Neutrophil (primary cell): ENCODE measurements around the gene RAPGEF2.
"Not testable (repeated sequence)": the region's sequence is repeated elsewhere in the genome, so short reads cannot be mapped to it uniquely, and the experiment has no call there.

Experiments used
- H3K27ac ChIP-seq: fragments of 200-600 bp; sonication (generic); 2 replicates; pipeline ENCODE4 v1.5.1; 2016; ENCODE audit warnings: mild to moderate bottlenecking, moderate library complexity
- H3K27me3 ChIP-seq: fragments of 200-600 bp; sonication (generic); 2 replicates; pipeline ENCODE4 v1.6.0; 2016; ENCODE audit warnings: mild to moderate bottlenecking
- H3K36me3 ChIP-seq: fragments of 200-600 bp; sonication (generic); 2 replicates; pipeline ENCODE4 v1.5.1; 2017
- H3K4me1 ChIP-seq, 2 experiments: fragments of 200-600 bp in 1 of 2; sonication (generic) in 1 of 2; 1 replicate in 1 of 2; 2 replicates in 1 of 2; pipeline versions ENCODE4 v1.5.1 to v1.6.1; 2013 to 2016; ENCODE audit warnings: low read depth in 1 of 2, low read length in 1 of 2, mild to moderate bottlenecking in 1 of 2, moderate library complexity in 1 of 2; ENCODE audit not compliant: control insufficient read depth in 1 of 2, insufficient read depth in 1 of 2
- H3K4me3 ChIP-seq, 2 experiments: fragments of 200-600 bp in 1 of 2; sonication (generic) in 1 of 2; 1 replicate in 1 of 2; 2 replicates in 1 of 2; pipeline ENCODE4 v1.5.1; 2013 to 2016; ENCODE audit warnings: low read depth in 1 of 2, low read length in 1 of 2, mild to moderate bottlenecking in 1 of 2, moderate library complexity in 1 of 2
- H3K9me3 ChIP-seq: fragments of 200-600 bp; sonication (generic); 2 replicates; pipeline ENCODE4 v1.5.1; 2016
- TF ChIP-seq, protein P1 (sequence below): fragments of 200-600 bp; sonication (generic); IDR thresholded peaks from 2 replicates; pipeline ENCODE4 v1.5.1; 2016; ENCODE audit warnings: antibody characterized with exemption

Gene RAPGEF2

DNA sequence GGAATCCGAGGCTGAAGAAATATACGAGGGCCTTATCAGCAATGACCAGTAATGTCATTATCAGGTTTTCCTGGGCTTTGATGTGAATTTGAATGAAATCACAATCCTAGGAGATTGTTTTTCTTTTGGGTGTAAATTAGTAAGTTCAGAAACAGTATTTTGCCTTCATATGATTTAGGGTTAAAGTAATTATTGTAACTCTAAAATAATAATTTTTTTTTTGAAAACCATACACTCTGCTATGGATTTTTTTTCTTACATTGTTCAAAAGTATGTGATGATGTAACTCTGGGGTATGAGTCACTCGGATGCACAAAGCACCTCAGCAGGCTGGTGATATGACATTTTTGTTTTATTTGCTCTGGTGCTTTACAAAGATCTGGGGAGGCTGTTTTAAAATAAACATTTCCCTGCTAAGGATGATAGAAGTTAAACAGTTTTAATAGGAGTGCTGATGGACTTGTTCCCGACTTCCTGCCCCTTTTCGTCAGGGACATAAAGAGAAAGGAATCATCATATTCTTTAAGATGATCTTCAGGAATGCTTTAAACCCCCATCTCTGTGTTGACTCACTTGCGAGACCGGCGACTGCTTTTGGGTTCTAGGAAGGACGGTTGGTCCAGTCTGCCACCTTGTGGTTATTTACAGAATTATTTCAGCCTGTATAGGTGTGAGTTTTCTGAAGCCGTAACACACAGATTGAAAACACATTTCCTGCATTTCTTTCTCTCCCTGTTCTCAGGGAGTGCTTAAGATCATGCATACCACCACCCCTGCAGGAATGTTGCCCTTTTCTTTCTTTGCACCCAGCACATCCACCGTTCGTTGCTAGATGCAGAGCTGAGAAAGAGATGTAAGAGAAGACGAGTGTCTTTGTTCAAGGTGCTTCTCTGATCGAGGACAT, 72.5 kb downstream of the RAPGEF2 start:
- TF ChIP-seq, protein P1, sequence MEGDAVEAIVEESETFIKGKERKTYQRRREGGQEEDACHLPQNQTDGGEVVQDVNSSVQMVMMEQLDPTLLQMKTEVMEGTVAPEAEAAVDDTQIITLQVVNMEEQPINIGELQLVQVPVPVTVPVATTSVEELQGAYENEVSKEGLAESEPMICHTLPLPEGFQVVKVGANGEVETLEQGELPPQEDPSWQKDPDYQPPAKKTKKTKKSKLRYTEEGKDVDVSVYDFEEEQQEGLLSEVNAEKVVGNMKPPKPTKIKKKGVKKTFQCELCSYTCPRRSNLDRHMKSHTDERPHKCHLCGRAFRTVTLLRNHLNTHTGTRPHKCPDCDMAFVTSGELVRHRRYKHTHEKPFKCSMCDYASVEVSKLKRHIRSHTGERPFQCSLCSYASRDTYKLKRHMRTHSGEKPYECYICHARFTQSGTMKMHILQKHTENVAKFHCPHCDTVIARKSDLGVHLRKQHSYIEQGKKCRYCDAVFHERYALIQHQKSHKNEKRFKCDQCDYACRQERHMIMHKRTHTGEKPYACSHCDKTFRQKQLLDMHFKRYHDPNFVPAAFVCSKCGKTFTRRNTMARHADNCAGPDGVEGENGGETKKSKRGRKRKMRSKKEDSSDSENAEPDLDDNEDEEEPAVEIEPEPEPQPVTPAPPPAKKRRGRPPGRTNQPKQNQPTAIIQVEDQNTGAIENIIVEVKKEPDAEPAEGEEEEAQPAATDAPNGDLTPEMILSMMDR: peak; percentile 71
- Histone ChIP-seq H3K36me3 (no peaks in the 10 kb centered on the region), H3K9me3 (no peaks in the 10 kb centered on the region), H3K27me3 (peaks cover 7% of the 10 kb centered on the region), H3K4me3 (no peak overlapping the region), H3K4me1 (peaks cover 30 to 41% of the 10 kb centered on the region in 2 experiments), H3K27ac (no peak overlapping the region)

- no peaks in the 10 kb centered on the region for H3K36me3 ChIP-seq
- H3K27ac ChIP-seq: no peak overlapping the region
- no peak overlapping the region for H3K4me3 ChIP-seq
- TF ChIP-seq, protein P1: no peak
- no peaks in the 10 kb centered on the region for H3K9me3 ChIP-seq
- H3K4me1 ChIP-seq: peaks cover 30 to 41% of the 10 kb centered on the region in 2 experiments
- H3K27me3 ChIP-seq: peaks cover 9% of the 10 kb centered on the region
Observed at GRCh38 chr4:159175989-159176375, 73.1 kb downstream of the RAPGEF2 start.

DNA sequence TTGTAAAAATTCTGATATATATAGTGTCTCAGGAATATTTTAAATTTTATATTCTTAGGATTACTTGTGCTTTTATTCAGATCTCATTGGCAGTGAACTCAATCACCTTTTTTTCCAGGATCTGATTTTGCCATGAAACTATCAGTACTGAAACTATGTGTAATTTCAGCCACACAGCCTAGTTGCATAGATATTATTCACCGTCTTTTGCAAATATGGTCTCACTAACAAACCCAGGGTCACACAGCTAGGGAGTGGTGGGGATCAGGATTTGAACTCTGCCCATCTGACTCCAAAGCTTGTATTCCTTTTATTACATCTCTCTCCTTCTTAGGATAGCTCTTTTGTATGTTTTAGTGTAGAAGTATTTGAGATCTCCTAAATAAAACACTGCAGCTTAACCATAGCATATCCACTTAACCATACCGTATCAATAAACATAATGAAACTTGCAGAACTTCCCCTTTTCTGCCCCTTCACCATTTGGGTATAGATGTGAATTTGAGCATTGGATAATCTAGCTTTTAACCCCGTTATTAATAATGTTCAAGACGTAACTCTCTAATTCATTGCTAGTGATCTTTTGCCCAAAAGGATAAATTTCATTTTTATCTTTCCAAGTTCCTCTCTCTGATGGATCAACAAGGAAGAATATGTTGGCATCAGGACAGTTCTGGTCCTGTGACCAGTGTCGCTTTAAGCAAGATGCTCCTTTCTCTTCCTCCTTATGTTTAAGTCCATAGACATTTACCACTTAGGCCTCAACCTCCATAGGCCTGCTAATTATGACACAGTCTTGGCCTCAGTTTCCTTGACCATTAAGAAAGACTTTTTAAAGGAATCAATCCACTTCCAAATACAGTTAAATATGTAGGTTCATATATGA, 74.6 kb downstream of the RAPGEF2 start:
- no peaks in the 10 kb centered on the region for H3K36me3 ChIP-seq
- TF ChIP-seq, protein P1: no peak
- H3K27ac ChIP-seq: peak overlapping the region; percentile 40
- H3K4me1 ChIP-seq: peaks cover 30 to 41% of the 10 kb centered on the region in 2 experiments
- peaks cover 9% of the 10 kb centered on the region for H3K27me3 ChIP-seq
- H3K9me3 ChIP-seq: no peaks in the 10 kb centered on the region
- H3K4me3 ChIP-seq: no peak overlapping the region

GRCh38 chr4:159178151-159178546, 75.3 kb downstream of the RAPGEF2 start:
- Histone ChIP-seq H3K4me1 (peaks cover 30 to 41% of the 10 kb centered on the region in 2 experiments), H3K27me3 (peaks cover 9% of the 10 kb centered on the region), H3K4me3 (no peak overlapping the region), H3K9me3 (no peaks in the 10 kb centered on the region), H3K36me3 (no peaks in the 10 kb centered on the region), H3K27ac (peak overlapping the region; percentile 40)
- TF ChIP-seq, protein P1: no peak

- no peaks in the 10 kb centered on the region for H3K9me3 ChIP-seq
- H3K27ac ChIP-seq: peak overlapping the region; percentile 47
Observed at GRCh38 chr4:159178979-159179969, 76.4 kb downstream of the RAPGEF2 start.

DNA sequence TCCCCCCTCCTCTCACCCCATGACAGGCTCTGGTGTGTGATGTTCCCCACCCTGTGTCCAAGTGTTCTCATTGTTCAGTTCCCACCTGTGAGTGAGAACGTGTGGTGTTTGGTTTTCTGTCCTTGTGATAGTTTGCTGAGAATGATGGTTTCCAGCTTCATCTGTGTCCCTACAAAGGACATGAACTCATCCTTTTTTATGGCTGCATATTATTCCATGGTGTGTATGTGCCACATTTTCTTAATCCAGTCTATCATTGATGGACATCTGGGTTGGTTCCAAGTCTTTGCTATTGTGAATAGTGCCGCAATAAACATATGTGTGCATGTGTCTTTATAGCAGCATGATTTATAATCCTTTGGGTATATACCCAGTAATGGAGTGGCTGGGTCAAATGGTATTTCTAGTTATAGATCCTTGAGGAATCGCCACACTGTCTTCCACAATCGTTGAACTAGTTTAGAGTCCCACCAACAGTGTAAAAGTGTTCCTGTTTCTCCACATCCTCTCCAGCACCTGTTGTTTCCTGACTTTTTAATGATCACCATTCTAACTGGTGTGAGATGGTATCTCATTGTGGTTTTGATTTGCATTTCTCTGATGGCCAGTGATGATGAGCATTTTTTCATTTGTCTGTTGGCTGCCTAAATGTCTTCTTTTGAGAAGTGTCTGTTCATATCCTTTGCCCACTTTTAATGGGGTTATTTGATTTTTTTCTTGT, 81.2 kb downstream of the RAPGEF2 start:
- H3K4me1 ChIP-seq: peaks cover 7 to 13% of the 10 kb centered on the region in 2 experiments
- H3K27me3 ChIP-seq, H3K27ac ChIP-seq: not testable (repeated sequence)

More at GRCh38 chr4:159178979-159179969, 76.4 kb downstream of the RAPGEF2 start:
- peaks cover 30 to 41% of the 10 kb centered on the region in 2 experiments for H3K4me1 ChIP-seq
- TF ChIP-seq, protein P1: no peak
- H3K36me3 ChIP-seq: no peaks in the 10 kb centered on the region
- H3K27me3 ChIP-seq: peaks cover 9% of the 10 kb centered on the region
- H3K4me3 ChIP-seq: no peak overlapping the region

More for the DNA sequence above, 81.2 kb downstream of the RAPGEF2 start:
- H3K9me3 ChIP-seq, H3K36me3 ChIP-seq, H3K4me3 ChIP-seq: not testable (repeated sequence)
